Stomach (tissue), 4 donors: ENCODE results near the gene NCF2.

ENCODE experiments used
- CTCF ChIP-seq, 7 experiments: fragments of 450-650 bp in 4 of 7; fragments of 200-600 bp in 3 of 7; sonication (generic) in 3 of 7; IDR thresholded peaks; one replicate each; pipeline ENCODE4 v1.5.1; 2016 to 2019; ENCODE audit warnings: antibody characterized with exemption in 7 of 7, control low read depth in 2 of 7, mild to moderate bottlenecking in 1 of 7
- POLR2AphosphoS5 ChIP-seq, 3 donors: sonication (generic); formaldehyde crosslinking; IDR thresholded peaks; one replicate each; pipeline ENCODE4 v1.6.1; 2016; ENCODE audit warnings: antibody characterized with exemption in 3 of 3

- TF ChIP-seq CTCF (IDR thresholded peaks at IDR 0.05) (no peak), POLR2AphosphoS5 (IDR thresholded peaks at IDR 0.05) (no peak)
Measured at GRCh38 chr1:183636783-183637182, 46.5 kb upstream of the NCF2 start.
